Stimulated activated CD8-positive, alpha-beta memory T cell treated with anti-CD3 and anti-CD28 coated beads, Interleukin-12 subunit alpha, Interleukin-12 subunit beta, amount 100 ng/mL, for 24 hours (primary cell): Measurements from ENCODE around the gene LMF2.
"Not testable (repeated sequence)": the region's sequence is repeated elsewhere in the genome, so short reads cannot be mapped to it uniquely, and the experiment has no call there.

ENCODE experiments used
- DNase-seq: peaks from one replicate; pipeline ENCODE4 v3.0.0-alpha.2; 2020; ENCODE audit errors: extremely low read depth

Gene LMF2

GRCh38 chr22:50507421-50507990 lies at the start of gene LMF2:
TSS of gene LMF2 (minus strand) at chr22:50507702. CDS start at chr22:50507675, 27 bp downstream.
- DNase-seq: peak; percentile 83

DNA sequence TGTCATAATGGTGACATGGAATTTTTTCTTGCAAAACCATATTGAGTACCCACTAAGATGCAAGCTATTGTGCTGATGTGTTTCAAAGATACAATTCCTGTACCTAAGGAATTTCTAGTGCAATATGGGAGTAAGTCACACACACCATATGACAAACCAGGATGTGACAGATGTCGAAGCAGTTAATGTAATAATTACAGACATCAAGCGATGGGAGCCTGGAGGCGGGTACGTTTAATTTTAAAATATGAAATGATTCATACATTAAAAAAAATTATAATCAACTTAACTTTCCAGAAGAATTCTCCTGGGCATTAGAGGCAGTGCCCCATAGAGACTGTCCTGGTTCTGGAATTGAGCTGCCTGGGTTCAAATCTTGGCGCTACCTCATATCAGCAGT lies 49.2 kb upstream of the LMF2 start:
- DNase-seq: no peak

GRCh38 chr22:50553310-50553709 lies 45.8 kb upstream of the LMF2 start:
- DNase-seq: no peak

DNA sequence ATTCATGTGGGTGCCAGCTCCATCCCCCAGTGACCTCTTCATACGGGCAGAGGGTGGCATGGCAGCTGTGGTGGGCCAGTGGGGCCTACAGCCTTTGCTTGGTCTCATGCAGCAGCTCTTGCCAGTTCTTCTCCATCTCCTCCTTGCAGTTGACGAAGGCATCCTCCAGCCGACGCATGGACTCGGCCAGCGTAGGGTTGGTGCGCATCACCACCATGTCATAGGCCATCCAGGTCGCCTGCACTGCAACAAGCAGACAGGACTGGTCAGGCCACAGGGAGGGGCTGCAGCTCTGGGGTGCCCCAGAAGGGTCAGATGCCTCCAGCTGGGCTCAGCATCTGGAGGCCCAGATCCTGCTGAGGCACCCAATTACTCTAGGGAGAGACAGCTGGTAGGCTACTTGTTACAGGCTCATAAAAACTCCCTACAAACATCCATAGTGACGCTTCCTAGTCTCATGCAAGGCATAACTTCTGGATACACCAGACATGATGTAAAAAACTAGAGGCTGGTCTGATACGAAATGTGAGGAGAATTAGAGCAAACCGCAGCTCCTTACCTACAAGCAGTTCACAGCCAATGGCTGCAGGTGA lies 43.8 kb upstream of the LMF2 start:
- DNase-seq: no peak

GRCh38 chr22:50550395-50550794 lies 42.9 kb upstream of the LMF2 start:
- no peak for DNase-seq

- no peak for DNase-seq
Measured at GRCh38 chr22:50548921-50549790, 41.7 kb upstream of the LMF2 start.

- DNase-seq: no peak
Measured at GRCh38 chr22:50548040-50548920, 40.8 kb upstream of the LMF2 start.

- no peak for DNase-seq
Measured at GRCh38 chr22:50547263-50547985, 39.9 kb upstream of the LMF2 start.

DNA sequence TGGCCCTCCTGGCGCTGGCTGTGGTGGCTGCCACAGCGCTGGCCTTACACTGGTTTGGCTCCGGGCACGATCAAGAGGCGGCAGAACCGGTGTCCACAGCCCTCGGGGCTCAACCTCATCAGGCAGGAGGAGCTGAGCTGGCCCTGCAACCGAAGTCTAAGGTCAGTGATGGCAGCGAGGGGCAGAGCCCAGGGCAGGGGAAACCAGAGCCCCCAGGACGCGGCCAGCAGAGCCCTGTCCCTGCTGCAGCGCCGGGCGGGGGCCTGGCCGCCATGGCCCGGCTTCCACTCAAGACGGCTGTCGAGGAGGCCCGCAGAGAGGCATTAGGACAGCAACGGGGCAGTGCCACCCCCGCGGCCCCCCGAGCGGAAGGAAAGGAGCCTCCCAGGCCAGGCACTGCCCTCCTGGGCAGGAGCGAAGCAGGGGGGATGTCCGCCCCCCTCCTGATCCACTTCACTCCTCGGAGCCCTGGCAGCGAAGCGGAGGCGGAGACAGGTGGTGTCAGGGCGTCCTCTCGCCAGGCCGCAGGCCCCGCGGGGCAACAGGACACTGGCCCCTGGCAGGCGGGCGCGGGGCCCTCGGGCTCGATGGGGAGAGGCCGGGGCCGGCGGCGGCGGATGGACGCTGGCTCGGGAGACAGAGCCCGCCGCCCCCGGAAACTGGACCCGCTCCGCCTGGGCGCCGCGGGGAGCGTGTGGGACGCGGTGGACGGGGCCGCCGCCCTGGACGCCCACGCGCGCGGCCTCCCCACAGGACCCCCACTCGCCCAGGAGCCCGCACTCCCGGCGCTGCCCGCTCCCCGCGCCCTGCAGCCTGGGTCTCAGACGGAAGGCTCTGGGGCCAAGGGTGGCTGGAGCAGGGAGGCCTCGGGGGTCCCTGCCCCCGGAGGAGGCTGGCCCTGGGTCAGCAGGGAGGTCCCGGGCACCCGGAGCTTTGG lies 39.1 kb upstream of the LMF2 start:
- no peak for DNase-seq

- DNase-seq: no peak
Measured at GRCh38 chr22:50545522-50546325, 38.2 kb upstream of the LMF2 start, which contains the start of gene KLHDC7B. TSS of gene KLHDC7B (plus strand) at chr22:50545899. CDS start at chr22:50546244, 345 bp downstream.

- no peak for DNase-seq
Measured at GRCh38 chr22:50544746-50545253, 37.3 kb upstream of the LMF2 start.

GRCh38 chr22:50544078-50544745 lies 36.7 kb upstream of the LMF2 start:
- DNase-seq: peak; percentile 56

- DNase-seq: no peak
Measured at GRCh38 chr22:50542416-50542927, 35.0 kb upstream of the LMF2 start.

- not testable (repeated sequence) for DNase-seq
Measured at GRCh38 chr22:50541667-50542026, 34.1 kb upstream of the LMF2 start.

GRCh38 chr22:50540381-50540780 lies 32.9 kb upstream of the LMF2 start:
- no peak for DNase-seq

DNA sequence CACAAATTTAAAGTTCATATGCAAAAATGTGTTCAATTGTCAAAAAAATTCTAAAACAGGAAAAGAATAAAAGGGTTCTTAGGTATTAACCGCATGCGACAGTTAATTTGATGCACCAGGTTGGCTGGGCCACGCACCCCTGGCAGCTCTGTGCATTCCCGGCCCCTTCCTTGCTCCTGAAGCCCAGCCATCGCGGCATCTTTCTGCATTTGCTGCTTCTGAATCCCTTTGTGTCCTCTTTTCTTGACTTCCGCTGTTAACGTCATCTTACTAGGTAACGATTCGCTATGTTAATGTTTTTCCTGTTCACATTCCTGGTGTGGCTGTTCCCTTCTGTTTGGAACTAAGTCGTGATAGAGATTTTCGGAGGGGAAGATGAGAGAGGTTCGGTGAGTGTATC lies 30.3 kb upstream of the LMF2 start:
- DNase-seq: no peak

DNA sequence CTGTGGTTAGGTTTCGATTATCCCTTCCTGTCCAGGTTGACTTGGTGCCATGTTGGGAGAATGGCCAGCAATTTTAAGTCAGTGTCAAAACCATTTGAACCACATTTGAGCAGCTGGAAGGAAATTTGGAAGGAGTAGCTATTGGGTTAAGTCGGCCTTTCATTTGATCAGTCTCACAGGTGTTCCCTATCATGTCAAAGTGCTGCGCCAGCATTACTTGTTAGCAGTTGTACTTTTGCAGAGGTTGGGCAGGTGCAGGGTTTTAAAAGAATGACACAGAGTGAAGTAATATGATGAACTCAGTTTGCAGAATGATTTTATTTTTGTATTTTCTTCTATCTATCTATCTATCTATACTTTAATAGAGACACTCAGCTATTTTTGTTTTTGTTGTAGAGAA lies 28.7 kb upstream of the LMF2 start:
- DNase-seq: no peak

GRCh38 chr22:50535113-50535512 lies 27.6 kb upstream of the LMF2 start:
- DNase-seq: no peak
